Pons (tissue), 1 donor: ENCODE measurements around the gene CDRT15L2.
"Not testable (repeated sequence)": the region's sequence is repeated elsewhere in the genome, so short reads cannot be mapped to it uniquely, and the experiment has no call there.

ENCODE experiments used
- DNase-seq: peaks from one replicate; pipeline ENCODE4 v3.0.0-alpha.2; 2016; ENCODE audit warnings: low spot score

Gene CDRT15L2

GRCh38 chr17:20579424-20579823, at the start of gene CDRT15L2:
TSS of gene CDRT15L2 (plus strand) at chr17:20579724. CDS start at chr17:20579744, 20 bp downstream.
- DNase-seq, result not testable (repeated sequence)

- DNase-seq, result not testable (repeated sequence)
Measured at GRCh38 chr17:20530104-20530503, 49.4 kb upstream of the CDRT15L2 start.

- DNase-seq, result not testable (repeated sequence)
Measured at GRCh38 chr17:20532544-20533090, 46.9 kb upstream of the CDRT15L2 start.

GRCh38 chr17:20533206-20533605, 46.3 kb upstream of the CDRT15L2 start:
- DNase-seq, result not testable (repeated sequence)

- DNase-seq, result not testable (repeated sequence)
Measured at GRCh38 chr17:20534711-20535550, 44.6 kb upstream of the CDRT15L2 start.

GRCh38 chr17:20540414-20540813, 39.1 kb upstream of the CDRT15L2 start:
- DNase-seq, result not testable (repeated sequence)

GRCh38 chr17:20540865-20541264, 38.7 kb upstream of the CDRT15L2 start:
- DNase-seq, result not testable (repeated sequence)

- DNase-seq, result not testable (repeated sequence)
Measured at GRCh38 chr17:20541853-20542546, 37.5 kb upstream of the CDRT15L2 start.

GRCh38 chr17:20547923-20548322, 31.6 kb upstream of the CDRT15L2 start:
- not testable (repeated sequence) for DNase-seq

- DNase-seq, result not testable (repeated sequence)
Measured at GRCh38 chr17:20552920-20553319, 26.6 kb upstream of the CDRT15L2 start.

- DNase-seq, result not testable (repeated sequence)
Measured at GRCh38 chr17:20554728-20555127, 24.8 kb upstream of the CDRT15L2 start.

GRCh38 chr17:20555135-20556010, 24.2 kb upstream of the CDRT15L2 start:
- DNase-seq, result not testable (repeated sequence)

- DNase-seq, result not testable (repeated sequence)
Measured at GRCh38 chr17:20558096-20558495, 21.4 kb upstream of the CDRT15L2 start.

GRCh38 chr17:20559018-20559417, 20.5 kb upstream of the CDRT15L2 start:
- not testable (repeated sequence) for DNase-seq

- no peak for DNase-seq
Measured at GRCh38 chr17:20562587-20562986, 16.9 kb upstream of the CDRT15L2 start.

- DNase-seq, result not testable (repeated sequence)
Measured at GRCh38 chr17:20565245-20565644, 14.3 kb upstream of the CDRT15L2 start.

GRCh38 chr17:20565711-20566110, 13.8 kb upstream of the CDRT15L2 start:
- no peak for DNase-seq

GRCh38 chr17:20566736-20567135, 12.8 kb upstream of the CDRT15L2 start:
- not testable (repeated sequence) for DNase-seq

- DNase-seq, result not testable (repeated sequence)
Measured at GRCh38 chr17:20567421-20567820, 12.1 kb upstream of the CDRT15L2 start.

- DNase-seq, result not testable (repeated sequence)
Measured at GRCh38 chr17:20568604-20569003, 10.9 kb upstream of the CDRT15L2 start.

GRCh38 chr17:20571653-20572052, 7.9 kb upstream of the CDRT15L2 start:
- not testable (repeated sequence) for DNase-seq
